Liver (tissue), 3 donors: ENCODE results near the gene TGIF2.

ENCODE experiments used
- CTCF ChIP-seq: fragments of 150-350 bp; IDR thresholded peaks from 2 replicates; pipeline ENCODE4 v1.5.1; 2017; ENCODE audit warnings: improper control_type of control experiment, low read depth, low read length; ENCODE audit not compliant: missing input control
- EGR1 ChIP-seq, 2 donors: IDR thresholded peaks; 2 replicates each; pipeline ENCODE4 v1.6.1; 2016 to 2018; ENCODE audit warnings: antibody characterized with exemption in 2 of 2, low read depth in 2 of 2
- MAX ChIP-seq: IDR thresholded peaks from 2 replicates; pipeline ENCODE4 v1.6.1; 2016; ENCODE audit warnings: antibody characterized with exemption
- RAD21 ChIP-seq, 2 donors: IDR thresholded peaks; 2 replicates each; pipeline ENCODE4 v1.6.1; 2016; ENCODE audit warnings: antibody characterized with exemption in 2 of 2, mild to moderate bottlenecking in 2 of 2
- REST ChIP-seq: IDR thresholded peaks from 2 replicates; pipeline ENCODE4 v1.6.1; 2016; ENCODE audit warnings: antibody characterized with exemption, mild to moderate bottlenecking
- TAF1 ChIP-seq: conservative IDR thresholded peaks from 2 replicates; pipeline ENCODE4 v1.6.1; 2016; ENCODE audit warnings: antibody characterized with exemption, mild to moderate bottlenecking
- YY1 ChIP-seq: IDR thresholded peaks from 2 replicates; pipeline ENCODE4 v1.6.1; 2016; ENCODE audit warnings: antibody characterized with exemption, mild to moderate bottlenecking
- ZBTB33 ChIP-seq: IDR thresholded peaks from 2 replicates; pipeline ENCODE4 v1.6.1; 2016; ENCODE audit warnings: antibody characterized with exemption
- donor health status: healthy.
- donor health status: healthy.

GRCh38 chr20:36585410-36586125 lies 12.2 kb downstream of the TGIF2 start:
- TF ChIP-seq CTCF (no peak), YY1 (no peak), REST (no peak), EGR1 (IDR thresholded peaks at IDR 0.05; ENCODE audit: low read depth in 2 of 2) (no peak), RAD21 (IDR thresholded peaks at IDR 0.05) (no peak), TAF1 (no peak), ZBTB33 (no peak), MAX (no peak)
